GM21737 (cell line): ENCODE measurements around the gene ZNF302.
A peak's percentile ranks its signal among the peaks of the same experiment; 100 is the strongest.
"Not testable (repeated sequence)": the region's sequence is repeated elsewhere in the genome, so short reads cannot be mapped to it uniquely, and the experiment has no call there.

Experiments used
- ATAC-seq: cut with Tn5 transposase; IDR thresholded peaks from one replicate; pipeline ENCODE4 v1.9.1; 2021; ENCODE audit warnings: mild to moderate bottlenecking, moderate library complexity; ENCODE audit not compliant: unreplicated experiment

Gene ZNF302

DNA sequence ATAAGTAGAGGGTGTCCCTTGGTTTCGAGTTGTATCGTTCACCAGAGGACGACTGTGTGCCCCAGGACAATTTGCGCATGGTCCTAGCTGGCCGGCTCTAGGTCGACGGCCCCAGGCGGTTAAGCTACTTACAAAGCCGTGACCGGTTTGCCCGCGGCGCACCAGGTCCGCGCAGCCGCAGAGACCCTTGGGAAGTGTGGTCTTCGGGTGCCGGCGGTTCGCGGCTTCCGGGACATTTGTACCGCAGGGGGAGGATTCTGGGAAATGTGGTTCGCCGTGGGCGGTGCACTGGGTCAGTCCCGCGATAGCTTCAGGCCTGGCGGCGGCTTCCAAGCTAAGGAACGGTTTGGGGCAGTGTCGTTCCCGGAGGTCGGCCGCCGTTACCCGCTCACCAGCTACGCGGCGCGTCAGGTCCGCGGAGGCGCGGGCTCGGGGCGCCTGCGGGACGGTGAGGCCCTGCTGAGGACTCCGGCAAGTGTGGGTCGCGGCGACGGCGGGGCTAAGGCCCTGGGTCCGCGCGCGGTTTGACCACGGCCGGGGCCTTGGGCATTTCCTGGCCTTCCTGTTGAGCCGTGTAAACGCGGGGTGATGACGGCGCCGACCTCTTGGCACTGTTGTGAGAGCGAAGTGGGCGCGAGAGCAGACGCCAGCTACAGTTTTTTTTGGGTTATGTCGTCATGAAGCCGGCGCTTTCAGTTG is at the start of gene ZNF302:
Gene ZNF302 (plus strand): TSS at position 293 of the 699 bp plus-strand sequence. CDS start 1,127 bp downstream, outside the sequence.
- peak; percentile 84 for ATAC-seq

DNA sequence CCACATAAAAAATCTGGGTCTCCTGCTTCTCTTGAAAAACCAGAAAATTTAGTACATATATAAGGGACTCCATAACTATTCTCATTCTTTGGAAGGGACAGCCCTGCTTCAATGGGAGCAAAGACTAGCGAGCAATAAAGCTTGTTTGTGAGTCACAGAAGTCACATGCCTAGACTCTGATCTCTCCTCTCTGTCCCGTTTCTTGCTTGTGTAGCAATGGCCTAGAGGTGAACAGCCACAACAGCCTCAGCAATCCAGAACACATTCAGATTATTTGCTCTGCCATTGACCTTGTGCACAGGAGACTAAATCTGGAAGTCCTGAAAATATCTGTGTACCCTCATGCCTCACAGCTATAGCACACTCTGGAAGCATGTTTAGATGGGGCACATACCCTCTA is 43.7 kb upstream of the ZNF302 start:
- no peak for ATAC-seq

DNA sequence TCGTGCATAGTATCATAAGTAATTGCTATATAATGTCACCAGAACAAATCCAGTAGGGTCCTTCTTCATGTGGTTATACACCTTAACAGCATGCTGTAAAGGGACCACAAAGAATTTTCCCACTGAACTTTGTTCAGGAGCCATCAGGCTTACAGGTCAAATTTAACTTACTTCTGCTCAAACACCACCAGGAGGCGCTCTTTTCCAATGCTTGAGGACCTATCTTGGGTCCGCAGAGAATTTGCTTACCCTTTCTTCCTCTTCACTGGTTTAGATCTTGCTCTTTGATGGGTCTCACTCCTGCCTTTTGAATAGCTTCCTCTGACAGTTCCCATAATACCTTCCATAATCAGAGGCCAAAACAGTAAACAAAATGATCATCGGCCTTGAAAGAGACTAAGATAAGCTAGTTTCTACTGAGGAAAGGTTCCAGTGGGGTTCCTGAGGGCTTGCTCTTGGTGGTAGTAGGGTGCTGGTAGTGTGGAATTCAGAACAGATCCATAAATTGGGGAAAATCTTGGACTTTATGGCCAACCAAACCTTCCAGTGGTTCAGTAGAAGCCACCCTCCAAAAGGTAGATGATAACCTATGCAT is 37.9 kb upstream of the ZNF302 start:
- ATAC-seq: no peak

DNA sequence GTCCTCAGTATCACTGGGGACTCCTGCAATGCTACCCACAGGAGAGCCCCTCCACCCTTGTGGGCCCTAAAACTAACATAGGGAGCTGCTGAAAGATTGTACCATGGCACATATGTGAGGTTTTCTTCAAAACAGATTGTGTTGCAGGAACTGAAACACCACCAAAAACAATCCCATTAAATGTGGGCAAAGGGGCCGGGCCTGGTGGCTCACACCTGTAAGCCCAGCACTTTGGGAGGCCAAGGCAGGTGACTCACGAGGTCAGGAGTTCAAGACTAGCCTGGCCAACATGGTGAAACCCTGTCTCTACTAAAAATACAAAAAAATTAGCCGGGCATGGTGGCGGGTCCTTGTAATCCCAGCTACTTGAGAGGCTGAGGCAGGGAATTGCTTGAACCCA is 35.2 kb upstream of the ZNF302 start:
- ATAC-seq: no peak

DNA sequence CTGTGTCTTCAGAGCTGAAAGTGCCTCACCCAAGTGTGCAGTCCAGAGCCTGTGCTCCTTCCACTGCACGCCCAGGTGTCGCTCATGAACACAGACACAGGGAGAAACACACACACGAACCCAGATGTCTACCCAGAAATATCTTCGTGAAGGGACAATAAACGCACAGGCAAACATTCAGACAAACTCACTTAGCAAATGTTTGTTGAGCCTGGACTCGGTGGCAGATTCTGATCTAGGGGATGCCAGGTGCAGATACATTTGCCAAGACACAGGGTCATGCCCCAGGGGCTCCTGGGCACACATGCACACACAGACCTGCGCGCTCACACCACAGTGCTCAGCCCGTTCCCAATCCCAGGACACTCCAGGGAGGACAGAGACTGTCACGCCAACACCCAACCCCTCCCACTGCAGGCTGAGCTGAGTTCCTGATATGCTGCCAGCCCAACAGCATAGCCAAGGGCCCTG is 32.5 kb upstream of the ZNF302 start:
- ATAC-seq: no peak

DNA sequence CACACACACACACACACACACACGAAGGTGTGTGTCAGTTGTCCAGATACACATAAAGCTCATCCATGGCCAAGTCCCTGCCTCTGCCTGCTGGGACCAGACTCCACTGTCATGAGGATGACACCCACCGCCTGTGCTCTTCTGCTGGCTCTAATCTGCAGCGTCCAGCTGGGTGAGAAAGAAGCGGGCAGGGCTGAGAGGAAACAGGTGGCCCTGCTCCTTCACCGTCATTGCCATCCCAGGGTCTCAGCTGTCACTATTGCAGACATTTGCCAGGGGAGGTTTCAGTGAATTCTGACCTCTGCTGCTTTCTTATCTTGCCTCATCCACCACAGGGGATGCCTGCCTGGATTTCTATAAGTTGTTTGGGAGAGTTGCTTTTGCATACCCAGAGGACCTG is 31.9 kb upstream of the ZNF302 start:
- no peak for ATAC-seq

DNA sequence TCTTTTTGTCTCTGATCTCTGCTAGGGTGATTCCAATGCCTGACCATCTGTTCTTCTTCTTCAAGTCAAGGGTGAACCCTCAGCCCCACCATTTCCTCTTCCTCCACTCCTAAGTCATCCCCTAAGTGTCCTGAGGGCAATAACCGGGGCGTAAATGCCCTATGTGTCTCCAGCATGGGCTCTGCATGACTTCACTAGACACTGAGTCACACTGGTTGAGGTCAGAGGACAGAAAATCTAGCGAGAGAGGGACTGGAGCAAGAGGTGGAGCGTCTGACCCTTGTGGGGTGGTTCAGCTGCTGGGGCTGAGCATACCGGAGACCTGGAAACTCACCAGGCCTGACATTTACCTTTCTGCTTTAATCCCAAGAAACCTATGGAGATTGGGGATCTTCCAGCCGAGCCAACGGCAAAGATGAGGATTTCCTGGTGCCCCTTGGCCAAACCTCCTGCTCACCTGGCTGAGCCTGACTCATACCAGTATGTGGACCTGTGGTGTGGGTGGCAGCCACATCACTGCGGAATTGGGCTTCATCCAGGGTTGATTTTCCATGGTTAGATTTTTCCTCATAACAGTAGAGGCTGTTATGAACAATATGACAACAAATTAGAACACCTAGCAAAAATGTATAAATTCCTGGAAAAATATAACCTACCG is 27.5 kb upstream of the ZNF302 start:
- no peak for ATAC-seq

DNA sequence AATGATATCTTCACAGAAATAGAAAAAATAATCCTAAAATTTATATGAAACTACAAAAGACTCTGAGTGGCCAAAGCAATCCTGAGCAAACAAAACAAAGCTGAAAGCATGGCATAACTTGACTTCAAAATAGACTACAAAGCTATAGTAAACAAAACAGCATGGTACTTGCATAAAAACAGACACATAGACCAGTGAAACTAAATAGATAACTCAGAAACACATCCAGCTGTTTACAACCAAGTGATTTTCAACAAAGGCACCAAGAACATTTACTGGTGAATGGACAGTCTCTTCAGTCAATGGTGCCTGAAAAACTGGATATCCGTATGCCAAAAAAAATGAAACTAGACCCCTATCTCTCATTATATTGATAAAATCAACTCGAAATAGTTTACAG is 25.7 kb upstream of the ZNF302 start:
- ATAC-seq: no peak

DNA sequence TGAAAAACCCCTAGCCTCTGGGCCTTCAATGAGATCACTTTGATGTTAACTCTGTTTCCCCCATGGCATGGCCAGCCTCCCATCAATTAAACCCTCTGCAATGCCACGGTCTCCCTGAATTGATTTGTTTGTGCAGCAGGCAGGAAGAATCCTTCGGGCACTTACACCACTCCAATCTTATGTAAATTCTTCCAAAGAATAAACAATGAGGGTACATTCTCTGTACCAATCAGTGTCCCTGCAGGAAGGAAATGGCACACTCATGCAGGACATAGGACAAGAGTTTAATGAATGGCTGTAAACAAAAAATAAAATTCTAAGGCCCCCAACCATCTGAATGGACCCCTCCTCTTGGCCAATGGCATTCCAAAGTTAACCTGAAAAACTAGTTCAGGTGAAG is 22.7 kb upstream of the ZNF302 start:
- ATAC-seq: no peak

DNA sequence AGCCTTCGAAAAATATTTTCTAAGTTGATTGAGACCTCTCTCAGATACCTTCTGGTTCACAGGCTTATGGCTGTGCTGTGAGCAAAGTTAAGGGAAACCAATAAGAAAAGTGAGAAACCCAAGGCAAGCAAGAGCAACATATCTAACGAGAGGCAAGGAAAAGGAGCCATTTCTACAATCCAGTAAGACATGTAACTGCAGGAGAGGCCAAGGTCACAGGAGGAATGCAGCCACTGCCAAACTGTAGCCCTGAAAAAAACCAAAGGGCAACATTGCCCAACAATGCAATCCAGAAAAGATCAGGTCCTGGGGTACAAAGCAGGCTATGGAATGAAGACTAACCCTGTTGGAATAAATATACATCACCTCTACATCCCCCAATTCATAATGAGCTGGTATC is 21.8 kb upstream of the ZNF302 start:
- no peak for ATAC-seq

DNA sequence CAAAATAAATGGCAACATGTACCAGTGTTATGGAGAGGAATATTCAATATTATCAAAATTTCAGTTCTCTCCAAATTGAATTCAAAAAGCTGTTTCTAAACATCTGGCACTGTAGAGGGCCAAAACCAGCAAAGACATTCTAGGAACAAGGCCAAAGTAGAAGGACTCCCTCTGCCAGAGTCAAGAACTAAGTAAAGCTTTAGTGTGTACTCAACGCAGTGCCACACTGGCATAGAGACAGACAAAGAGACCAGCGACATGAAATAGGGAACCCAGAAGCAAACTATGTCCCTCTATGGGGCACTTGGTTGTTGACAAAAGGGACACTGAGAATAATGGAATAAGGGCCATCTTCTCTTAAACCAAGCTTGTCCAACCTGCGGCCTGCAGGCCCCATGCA is 16.1 kb upstream of the ZNF302 start:
- ATAC-seq: no peak

DNA sequence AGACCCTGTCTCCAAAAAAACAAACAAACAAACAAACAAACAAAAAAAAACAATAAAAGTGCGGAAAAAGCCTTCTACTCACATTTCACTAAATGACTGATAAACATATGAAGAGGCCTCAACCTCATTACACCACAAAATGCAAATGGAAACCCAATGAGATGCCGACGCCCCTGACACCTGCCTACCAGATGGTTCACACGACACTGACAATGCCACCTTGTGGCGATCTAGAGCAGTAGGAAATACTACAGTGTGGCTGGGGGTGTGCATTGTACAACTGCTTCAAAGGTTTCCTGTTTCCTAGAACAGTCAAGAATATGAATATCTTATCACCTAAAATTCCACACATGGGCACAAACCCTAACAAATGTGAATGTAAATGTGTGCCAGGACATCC is 14.6 kb upstream of the ZNF302 start:
- ATAC-seq: no peak

DNA sequence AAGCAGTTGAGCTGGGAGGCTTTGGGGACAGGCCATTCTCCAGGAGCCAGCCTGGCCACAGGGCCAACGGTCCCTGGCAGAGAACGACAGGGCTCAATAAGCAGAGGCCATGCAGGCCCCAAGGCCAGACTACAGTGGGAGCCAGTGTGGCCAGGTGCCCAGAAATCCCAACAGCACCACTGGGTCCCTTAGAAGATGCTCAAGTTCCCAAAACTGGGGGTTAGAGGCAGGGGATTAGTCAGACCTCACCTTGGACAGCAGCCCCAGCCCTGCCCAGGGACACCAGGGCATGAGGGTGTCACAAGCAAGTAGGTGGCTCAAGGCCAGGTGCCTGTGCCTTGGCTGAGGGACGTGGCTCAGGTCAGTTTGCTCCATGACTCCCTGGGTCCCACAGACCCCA is 13.3 kb upstream of the ZNF302 start:
- ATAC-seq: no peak

DNA sequence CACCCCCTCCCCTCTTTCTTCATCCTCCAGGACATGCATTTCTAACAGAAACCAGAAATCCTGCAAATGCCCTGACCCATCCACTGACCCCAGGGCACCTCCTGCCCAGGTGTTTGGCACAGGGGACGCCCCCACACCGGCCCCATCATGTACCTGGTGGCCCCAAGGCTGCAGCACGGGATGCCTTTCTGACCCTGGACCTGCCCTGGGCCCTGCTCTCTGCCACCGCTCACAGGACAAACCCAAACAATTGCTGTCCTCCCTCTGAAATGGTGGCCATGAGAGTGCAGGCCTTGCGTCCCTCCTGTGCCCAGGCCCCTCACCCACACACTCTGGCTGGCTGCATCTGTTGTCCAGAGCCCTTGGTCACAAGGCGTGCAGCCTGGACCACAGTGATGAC is 12.6 kb upstream of the ZNF302 start:
- ATAC-seq: no peak

DNA sequence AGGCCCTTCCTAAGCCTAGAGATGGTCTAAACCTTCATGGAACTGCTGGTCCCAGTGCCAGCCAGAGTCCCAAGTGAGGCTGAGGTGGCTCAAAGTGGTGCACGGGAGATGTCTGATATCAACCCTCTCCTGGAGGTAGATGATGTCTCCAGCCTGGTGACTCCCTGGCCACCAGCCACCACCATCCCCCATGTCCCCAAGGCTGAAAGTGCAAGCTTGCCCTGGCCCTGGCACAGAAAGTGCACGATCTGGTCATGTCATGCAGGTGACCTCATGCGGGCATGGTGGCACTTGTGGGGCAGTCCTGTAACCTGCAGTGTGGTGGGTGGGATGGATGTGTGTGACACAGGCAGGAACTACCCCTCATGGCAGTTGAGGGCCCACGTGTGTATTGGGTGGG is 12.2 kb upstream of the ZNF302 start:
- not testable (repeated sequence) for ATAC-seq

DNA sequence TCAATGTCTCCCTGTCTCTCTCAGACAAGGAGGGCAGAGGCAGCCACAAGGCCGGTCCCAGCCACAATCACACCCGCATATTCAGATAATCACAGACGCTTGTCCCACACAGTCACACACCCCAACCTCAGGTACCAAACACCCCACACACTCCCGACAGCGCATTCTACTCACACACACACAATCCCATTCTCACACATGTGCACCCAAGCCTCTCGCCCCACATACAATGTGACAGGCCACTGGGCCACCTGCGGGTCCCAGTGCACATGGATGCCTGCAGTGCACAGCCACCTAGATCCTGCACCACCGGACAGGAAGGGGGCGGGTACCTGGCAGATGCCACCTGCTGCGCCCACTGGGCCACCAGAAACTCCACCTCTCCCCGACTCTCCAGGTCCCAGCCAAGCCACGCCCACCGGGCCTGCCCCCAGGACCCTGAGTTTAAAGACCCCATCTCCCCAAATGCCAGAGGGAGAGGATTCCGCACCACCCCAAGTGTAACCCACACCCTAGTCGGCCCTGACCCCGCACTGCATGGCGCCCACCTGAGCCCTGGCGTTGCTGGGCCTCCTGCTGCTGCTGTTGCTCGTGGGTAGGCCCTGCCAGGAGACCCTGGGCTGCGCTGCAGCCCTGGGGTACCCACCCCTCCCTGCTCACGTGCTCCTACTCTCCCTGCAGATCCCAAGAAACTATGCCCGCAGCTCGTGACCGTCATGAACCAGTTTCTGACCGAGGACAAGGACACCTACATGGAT is 11.1 kb upstream of the ZNF302 start:
- no peak for ATAC-seq

DNA sequence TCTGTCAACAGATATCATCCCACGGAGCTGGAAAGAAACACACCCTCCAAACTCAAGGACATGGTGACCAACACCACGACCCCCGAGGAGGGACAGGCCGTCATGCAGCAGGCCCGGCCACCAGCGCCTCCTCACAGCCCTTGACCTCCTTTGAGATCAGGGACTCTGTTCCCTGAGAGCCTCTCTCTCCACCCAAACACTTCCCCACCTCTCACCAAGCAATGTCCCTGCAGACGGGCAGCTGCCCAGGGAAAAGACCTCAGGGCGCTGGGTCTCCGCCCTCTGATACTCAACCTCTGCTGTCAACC is 10.6 kb upstream of the ZNF302 start:
- ATAC-seq: no peak

DNA sequence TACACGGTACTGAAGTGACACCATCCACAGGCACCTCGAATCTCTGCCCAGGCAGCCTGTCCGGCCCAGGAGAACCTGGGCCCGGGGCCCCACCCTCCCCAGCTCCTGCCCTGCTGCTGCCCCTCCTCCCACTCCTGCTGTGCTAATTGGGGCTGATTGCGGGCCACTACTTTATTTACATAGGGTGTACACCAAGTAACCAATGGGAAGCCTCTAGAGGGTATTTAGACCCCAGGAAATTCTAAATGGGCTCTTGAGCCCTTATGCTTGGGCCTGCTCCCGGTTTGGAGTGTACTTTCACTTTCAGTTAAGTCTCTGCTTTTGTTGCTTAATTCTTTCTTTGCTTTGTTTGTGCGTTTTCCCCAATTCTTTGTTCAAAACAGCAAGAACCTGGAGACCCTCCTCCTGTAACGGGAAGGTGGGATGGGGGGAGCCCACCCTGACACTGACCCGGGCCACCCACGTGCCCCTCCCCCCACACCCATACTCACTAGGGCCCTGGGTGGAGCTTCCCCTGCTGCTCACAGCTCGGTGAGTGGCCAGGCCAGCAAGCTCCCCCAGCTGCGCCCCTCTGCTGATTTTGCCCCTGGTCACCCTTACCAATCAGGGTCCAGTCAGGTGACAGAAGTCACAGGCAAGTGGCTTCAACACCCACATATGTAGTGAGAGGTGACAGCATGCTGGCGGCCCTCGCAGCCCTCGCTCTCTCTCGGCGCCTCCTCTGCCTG is 10.0 kb upstream of the ZNF302 start:
- no peak for ATAC-seq

DNA sequence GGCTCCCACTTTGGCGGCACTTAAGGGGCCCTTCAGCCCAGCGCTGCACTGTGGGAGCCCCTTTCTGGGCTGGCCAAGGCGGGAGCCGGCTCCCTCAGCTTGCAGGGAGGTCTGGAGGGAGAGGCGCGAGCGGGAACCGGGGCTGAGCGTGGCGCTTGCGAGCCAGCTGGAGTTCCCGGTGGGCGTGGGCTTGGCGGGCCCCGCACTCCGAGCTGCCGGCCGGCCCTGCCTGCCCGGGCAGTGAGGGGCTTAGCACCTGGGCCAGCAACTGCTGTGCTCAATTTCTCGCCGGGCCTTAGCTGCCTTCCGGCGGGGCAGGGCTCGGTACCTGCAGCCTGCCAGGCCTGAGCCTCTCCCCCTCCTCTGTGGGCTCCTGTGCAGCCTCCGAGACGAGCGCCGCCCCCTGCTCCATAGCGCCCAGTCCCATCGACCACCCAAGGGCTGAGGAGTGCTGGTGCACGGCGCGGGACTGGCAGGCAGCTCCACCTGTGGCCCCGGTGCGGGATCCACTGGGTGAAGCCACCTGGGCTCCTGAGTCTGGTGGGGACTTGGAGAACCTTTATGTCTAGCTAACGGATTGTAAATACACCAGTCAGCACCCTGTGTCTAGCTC is 9.3 kb upstream of the ZNF302 start:
- not testable (repeated sequence) for ATAC-seq

DNA sequence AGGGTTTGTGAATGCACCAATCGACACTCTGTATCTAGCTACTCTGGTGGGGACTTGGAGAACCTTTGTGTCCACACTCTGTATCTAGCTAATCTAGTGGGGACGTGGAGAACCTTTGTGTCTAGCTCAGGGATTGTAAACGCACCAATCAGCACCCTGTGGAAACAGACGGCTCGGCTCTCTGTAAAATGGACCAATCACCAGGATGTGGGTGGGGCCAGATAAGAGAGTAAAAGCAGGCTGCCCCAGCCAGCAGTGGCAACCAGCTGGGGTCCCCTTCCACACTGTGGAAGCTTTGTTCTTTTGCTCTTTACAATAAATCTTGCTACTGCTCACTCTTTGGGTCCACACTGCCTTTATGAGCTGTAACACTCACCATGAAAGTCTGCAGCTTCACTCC is 8.8 kb upstream of the ZNF302 start:
- not testable (repeated sequence) for ATAC-seq

DNA sequence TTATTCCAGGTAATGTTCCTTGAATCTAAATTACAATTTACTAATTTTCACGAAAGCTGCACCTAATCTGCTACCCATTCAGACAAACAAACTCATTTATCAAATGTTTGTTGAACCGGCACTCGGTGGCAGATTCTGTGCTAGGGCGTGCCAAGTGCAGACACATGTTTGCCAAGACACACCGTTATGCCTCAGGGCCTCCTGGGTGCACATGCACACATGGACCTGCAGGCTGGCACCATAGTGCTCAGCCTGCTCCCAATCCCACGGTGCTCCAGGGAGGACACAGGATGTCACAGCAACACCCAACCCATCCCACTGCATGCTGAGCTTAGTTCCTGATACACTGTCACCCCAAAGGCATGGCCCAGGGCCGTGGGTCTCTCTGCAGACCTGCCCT is 8.2 kb upstream of the ZNF302 start:
- ATAC-seq: no peak
